SHP77 (cell line): ENCODE measurements around the gene ZNF683.

Experiments used
- DNase-seq, 2 experiments: peaks; one replicate each; lab custom pipeline; 2025; lab: John Stamatoyannopoulos, UW

The ZNF683 gene

GRCh38 chr1:26358411-26359384 is 13.9 kb downstream of the ZNF683 start:
- no peak for DNase-seq

GRCh38 chr1:26357121-26357602 is 15.4 kb downstream of the ZNF683 start:
- no peak for DNase-seq

- no peak for DNase-seq
Observed at GRCh38 chr1:26356106-26356505, 16.4 kb downstream of the ZNF683 start.

GRCh38 chr1:26354972-26355371 is 17.6 kb downstream of the ZNF683 start:
- DNase-seq: no peak

GRCh38 chr1:26353976-26354820 is 18.4 kb downstream of the ZNF683 start, which contains the start of gene CRYBG2:
Gene CRYBG2 (minus strand): TSS chr1:26354130. CDS start chr1:26346657, 7,473 bp downstream.
- DNase-seq: no peak

GRCh38 chr1:26353210-26353859 is 19.2 kb downstream of the ZNF683 start:
- no peak for DNase-seq

GRCh38 chr1:26352338-26352679 is 20.2 kb downstream of the ZNF683 start:
- DNase-seq: no peak

GRCh38 chr1:26351590-26352337 is 20.8 kb downstream of the ZNF683 start:
- no peak for DNase-seq

- no peak for DNase-seq
Observed at GRCh38 chr1:26350701-26351589, 21.6 kb downstream of the ZNF683 start.

- no peak for DNase-seq
Observed at GRCh38 chr1:26350343-26350700, 22.2 kb downstream of the ZNF683 start.

- DNase-seq: no peak
Observed at GRCh38 chr1:26349877-26350244, 22.7 kb downstream of the ZNF683 start.

- DNase-seq: no peak
Observed at GRCh38 chr1:26349188-26349876, 23.2 kb downstream of the ZNF683 start.

- no peak for DNase-seq
Observed at GRCh38 chr1:26346274-26347033, 26.1 kb downstream of the ZNF683 start.

GRCh38 chr1:26345718-26346117 is 26.8 kb downstream of the ZNF683 start:
- no peak for DNase-seq

GRCh38 chr1:26344147-26344920 is 28.2 kb downstream of the ZNF683 start:
- DNase-seq: no peak

GRCh38 chr1:26340047-26340481 is 32.5 kb downstream of the ZNF683 start:
- no peak for DNase-seq

GRCh38 chr1:26338670-26339069 is 33.9 kb downstream of the ZNF683 start:
- DNase-seq: no peak

GRCh38 chr1:26337625-26338024 is 34.9 kb downstream of the ZNF683 start:
- DNase-seq: no peak
